Choroid plexus epithelial cell (primary cell): ENCODE measurements around the gene CAVIN2.

Source experiments
- DNase-seq: peaks from one replicate; pipeline ENCODE4 v3.0.0-alpha.2; 2010; ENCODE audit warnings: low read depth
- H3K4me3 ChIP-seq: 2 replicates; pipeline ENCODE4 v1.5.1; 2011; ENCODE audit warnings: low read depth, mild to moderate bottlenecking, control low read depth, low read length, moderate library complexity
- TF ChIP-seq, protein P1 (sequence below): conservative IDR thresholded peaks from 2 replicates; pipeline ENCODE4 v1.5.1; 2011; ENCODE audit warnings: low read depth, mild to moderate bottlenecking, control low read depth, inconsistent platforms, low read length, moderate library complexity

The CAVIN2 gene

GRCh38 chr2:191889931-191890330 is 43.0 kb upstream of the CAVIN2 start:
- no peak for DNase-seq
- no peak overlapping the region for H3K4me3 ChIP-seq
- TF ChIP-seq, protein P1, sequence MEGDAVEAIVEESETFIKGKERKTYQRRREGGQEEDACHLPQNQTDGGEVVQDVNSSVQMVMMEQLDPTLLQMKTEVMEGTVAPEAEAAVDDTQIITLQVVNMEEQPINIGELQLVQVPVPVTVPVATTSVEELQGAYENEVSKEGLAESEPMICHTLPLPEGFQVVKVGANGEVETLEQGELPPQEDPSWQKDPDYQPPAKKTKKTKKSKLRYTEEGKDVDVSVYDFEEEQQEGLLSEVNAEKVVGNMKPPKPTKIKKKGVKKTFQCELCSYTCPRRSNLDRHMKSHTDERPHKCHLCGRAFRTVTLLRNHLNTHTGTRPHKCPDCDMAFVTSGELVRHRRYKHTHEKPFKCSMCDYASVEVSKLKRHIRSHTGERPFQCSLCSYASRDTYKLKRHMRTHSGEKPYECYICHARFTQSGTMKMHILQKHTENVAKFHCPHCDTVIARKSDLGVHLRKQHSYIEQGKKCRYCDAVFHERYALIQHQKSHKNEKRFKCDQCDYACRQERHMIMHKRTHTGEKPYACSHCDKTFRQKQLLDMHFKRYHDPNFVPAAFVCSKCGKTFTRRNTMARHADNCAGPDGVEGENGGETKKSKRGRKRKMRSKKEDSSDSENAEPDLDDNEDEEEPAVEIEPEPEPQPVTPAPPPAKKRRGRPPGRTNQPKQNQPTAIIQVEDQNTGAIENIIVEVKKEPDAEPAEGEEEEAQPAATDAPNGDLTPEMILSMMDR = no peak

GRCh38 chr2:191888400-191889166 is 41.7 kb upstream of the CAVIN2 start:
- no peak for DNase-seq
- H3K4me3 ChIP-seq = no peak overlapping the region
- TF ChIP-seq, protein P1 = no peak

DNA sequence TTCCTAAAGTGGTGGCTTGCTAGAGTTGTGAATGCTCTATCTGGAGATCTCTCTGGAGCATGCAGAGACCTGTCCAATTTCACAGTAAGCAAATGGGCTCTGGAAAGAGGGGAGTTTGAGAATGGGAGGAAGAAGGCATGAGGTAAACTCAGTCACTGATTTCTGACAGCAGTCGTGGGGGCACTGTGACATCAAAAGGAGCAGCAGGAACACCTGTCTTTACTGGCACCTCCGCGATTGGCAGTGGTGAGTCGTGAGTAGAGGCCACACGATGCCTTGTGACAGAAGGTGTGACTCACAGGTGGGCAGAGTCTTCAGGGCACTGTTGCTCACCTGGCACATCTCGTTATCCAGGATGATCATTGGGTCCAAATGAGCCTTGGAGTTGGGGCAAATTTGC is 38.8 kb upstream of the CAVIN2 start:
- TF ChIP-seq, protein P1 = no peak
- H3K4me3 ChIP-seq = no peak overlapping the region
- DNase-seq = no peak

GRCh38 chr2:191885098-191885497 is 38.2 kb upstream of the CAVIN2 start:
- no peak overlapping the region for H3K4me3 ChIP-seq
- TF ChIP-seq, protein P1 = no peak
- DNase-seq = no peak

DNA sequence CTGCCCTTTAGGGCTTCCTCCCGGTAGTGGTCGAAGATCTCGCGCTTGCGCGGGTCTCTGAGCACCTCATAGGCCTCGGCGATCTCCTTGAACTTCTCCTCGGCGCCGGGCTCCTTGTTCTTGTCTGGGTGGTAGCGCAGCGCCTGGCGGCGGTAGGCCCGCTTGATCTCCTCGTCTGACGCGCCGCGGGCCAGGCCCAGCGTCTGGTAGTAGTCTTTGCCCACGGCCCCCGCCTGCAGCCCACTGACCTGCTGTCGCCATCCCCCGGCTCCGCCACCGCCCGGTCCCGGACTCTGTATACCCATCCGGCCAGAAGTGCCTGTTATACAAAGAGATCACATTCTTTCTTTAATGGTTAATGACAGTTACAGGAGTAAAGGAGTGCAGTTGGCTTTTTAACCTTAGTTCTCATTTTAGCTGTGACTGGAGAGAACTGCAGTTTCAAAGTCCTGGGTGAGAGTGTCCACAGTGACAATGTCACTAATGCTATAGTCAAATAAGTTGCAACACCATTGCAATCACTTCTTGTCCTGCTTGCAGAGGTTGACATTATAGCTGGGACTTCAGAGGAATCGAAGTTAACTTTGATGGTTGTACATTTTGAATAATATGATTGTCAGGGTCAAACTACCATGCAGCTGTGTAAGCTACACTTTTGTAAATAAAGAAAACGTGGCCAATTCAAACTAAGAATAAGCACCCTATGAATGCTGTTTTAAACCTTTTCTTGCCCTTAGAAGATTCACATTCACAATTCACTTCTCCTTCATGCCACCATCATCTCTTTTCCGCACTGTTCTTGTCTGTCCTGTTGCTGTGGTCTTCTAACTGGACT is 35.3 kb upstream of the CAVIN2 start:
- TF ChIP-seq, protein P1 = no peak
- H3K4me3 ChIP-seq = no peak overlapping the region
- DNase-seq = no peak

DNA sequence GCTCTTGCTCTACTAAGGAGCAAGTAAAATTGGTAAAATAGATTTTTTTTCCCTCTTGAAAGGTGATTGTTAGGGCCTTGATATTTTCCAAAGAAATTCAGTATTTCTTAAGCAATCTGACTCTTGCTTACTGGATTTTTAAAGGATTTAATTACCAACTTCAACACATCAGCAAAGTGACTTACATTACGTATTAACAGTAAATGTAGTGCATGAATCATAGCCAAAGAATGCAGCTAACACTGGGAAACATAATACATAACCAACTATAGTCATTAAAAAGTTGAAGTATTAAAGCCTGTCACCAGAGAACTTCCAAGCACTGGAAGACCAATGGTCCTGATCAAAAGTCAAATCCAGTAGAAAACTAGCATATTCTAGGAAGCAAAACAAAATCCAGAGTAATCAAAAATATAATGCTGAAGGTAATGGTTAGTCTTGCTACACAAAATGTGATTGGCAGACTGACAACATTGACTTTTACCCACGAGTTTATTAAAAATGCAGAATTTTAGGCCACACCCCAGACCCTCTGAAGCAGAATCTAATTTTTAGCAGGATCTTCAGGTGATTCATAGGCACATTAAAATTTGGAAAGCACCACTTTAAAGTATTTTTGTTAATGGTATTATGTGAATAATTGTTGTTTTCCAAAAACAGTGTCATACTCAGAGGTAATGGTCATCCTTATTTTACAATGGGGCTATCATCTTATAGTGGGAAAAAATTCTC is 31.8 kb upstream of the CAVIN2 start:
- no peak overlapping the region for H3K4me3 ChIP-seq
- peak; percentile 90 for DNase-seq
- TF ChIP-seq, protein P1 = no peak
